K562 (cell line): Measurements from ENCODE around the gene FAM171A2.

Experiments used
- CEBPB ChIP-seq: fragments of 450-650 bp; IDR thresholded peaks from 2 replicates; pipeline ENCODE4 v1.6.1; 2016; ENCODE audit warnings: missing genetic modification characterization, missing compliant biosample characterization
- EP300 ChIP-seq: IDR thresholded peaks from 2 replicates; pipeline ENCODE4 v1.6.1; 2012; ENCODE audit warnings: low read length, improper control_type of control experiment
- KDM1A ChIP-seq, 2 experiments: fragments of 450-650 bp; IDR thresholded peaks; 2 replicates each; pipeline ENCODE4 v1.6.1; 2016; ENCODE audit warnings: mild to moderate bottlenecking in 2 of 2
- NCOR1 ChIP-seq: fragments of 450-650 bp; IDR thresholded peaks from 2 replicates; pipeline ENCODE4 v1.6.1; 2016; ENCODE audit warnings: mild to moderate bottlenecking, moderate library complexity
- SMAD3 ChIP-seq: fragments of 450-650 bp; formaldehyde crosslinking; conservative IDR thresholded peaks from 2 replicates; pipeline ENCODE4 v1.4.0; 2020; ENCODE audit warnings: mild to moderate bottlenecking
- ZNF75A ChIP-seq: fragments of 450-650 bp; formaldehyde crosslinking; IDR thresholded peaks from 2 replicates; pipeline ENCODE4 v1.4.0; 2020; ENCODE audit warnings: mild to moderate bottlenecking
- TF ChIP-seq, protein P1 (sequence below): fragments of 250-450 bp; sonication (Bioruptor Pico); IDR thresholded peaks from 2 replicates; pipeline ENCODE4 v1.5.0; 2020; ENCODE audit warnings: mild to moderate bottlenecking
- TF ChIP-seq, protein P2 (sequence below), 3 experiments: IDR thresholded peaks in 2 of 3; conservative IDR thresholded peaks in 1 of 3; 2 replicates each; pipeline ENCODE4 v1.5.1; 2011 to 2012; ENCODE audit warnings: low read length in 3 of 3, mild to moderate bottlenecking in 3 of 3, control low read depth in 2 of 3, improper control_type of control experiment in 1 of 3, inconsistent platforms in 1 of 3, low read depth in 1 of 3, mixed read lengths in 1 of 3, moderate library complexity in 1 of 3; ENCODE audit not compliant: insufficient read depth in 2 of 3

DNA sequence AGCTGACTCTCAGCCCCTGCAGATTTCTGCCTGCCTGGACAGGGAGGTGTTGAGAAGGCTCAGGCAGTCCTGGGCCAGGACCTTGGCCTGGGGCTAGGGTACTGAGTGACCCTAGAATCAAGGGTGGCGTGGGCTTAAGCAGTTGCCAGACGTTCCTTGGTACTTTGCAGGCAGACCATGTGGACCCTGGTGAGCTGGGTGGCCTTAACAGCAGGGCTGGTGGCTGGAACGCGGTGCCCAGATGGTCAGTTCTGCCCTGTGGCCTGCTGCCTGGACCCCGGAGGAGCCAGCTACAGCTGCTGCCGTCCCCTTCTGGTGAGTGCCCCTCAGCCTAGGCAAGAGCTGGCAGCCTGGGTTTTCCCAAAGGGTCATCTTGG, 14.7 kb downstream of the FAM171A2 start:
- TF ChIP-seq EP300 (no peak), NCOR1 (no peak), ZNF75A (CRISPR knock-in tag) (no peak), KDM1A (IDR thresholded peaks at IDR 0.05) (no peak), CEBPB (no peak), SMAD3 (CRISPR knock-in tag) (no peak)
- TF ChIP-seq, protein P1, sequence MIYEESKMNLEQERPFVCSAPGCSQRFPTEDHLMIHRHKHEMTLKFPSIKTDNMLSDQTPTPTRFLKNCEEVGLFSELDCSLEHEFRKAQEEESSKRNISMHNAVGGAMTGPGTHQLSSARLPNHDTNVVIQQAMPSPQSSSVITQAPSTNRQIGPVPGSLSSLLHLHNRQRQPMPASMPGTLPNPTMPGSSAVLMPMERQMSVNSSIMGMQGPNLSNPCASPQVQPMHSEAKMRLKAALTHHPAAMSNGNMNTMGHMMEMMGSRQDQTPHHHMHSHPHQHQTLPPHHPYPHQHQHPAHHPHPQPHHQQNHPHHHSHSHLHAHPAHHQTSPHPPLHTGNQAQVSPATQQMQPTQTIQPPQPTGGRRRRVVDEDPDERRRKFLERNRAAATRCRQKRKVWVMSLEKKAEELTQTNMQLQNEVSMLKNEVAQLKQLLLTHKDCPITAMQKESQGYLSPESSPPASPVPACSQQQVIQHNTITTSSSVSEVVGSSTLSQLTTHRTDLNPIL (CRISPR knock-in tag) = no peak
- TF ChIP-seq, protein P2, sequence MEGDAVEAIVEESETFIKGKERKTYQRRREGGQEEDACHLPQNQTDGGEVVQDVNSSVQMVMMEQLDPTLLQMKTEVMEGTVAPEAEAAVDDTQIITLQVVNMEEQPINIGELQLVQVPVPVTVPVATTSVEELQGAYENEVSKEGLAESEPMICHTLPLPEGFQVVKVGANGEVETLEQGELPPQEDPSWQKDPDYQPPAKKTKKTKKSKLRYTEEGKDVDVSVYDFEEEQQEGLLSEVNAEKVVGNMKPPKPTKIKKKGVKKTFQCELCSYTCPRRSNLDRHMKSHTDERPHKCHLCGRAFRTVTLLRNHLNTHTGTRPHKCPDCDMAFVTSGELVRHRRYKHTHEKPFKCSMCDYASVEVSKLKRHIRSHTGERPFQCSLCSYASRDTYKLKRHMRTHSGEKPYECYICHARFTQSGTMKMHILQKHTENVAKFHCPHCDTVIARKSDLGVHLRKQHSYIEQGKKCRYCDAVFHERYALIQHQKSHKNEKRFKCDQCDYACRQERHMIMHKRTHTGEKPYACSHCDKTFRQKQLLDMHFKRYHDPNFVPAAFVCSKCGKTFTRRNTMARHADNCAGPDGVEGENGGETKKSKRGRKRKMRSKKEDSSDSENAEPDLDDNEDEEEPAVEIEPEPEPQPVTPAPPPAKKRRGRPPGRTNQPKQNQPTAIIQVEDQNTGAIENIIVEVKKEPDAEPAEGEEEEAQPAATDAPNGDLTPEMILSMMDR (IDR thresholded peaks at IDR 0.05 in 2 of 3, conservative IDR thresholded peaks at IDR 0.05 in 1 of 3; ENCODE audit: insufficient read depth in 2 of 3, low read depth in 1 of 3, low read length in 3 of 3) = no peak
